ENCODE results near the gene MBD3L5. TPM values are rescaled to one million over a fixed set of nuclear protein-coding genes. Genes with fewer than 3 reads are reported as not detected.

The MBD3L5 gene
- total and polyA plus RNA-seq, 3 donors from 2014 or later = not detected

Other genes with a start within 250 kb of the MBD3L5 start
- 1 to 10 TPM; 1.4 to 5.0 TPM for gene ADGRE1, start 143.0 kb upstream of the MBD3L5 start, total RNA-seq
- gene ADGRE1, start 143.0 kb upstream of the MBD3L5 start, polyA plus RNA-seq (ENCODE audit: insufficient read depth, low read depth, low replicate concordance) = 1.5 TPM
- gene MBD3L2B, start 9.1 kb upstream of the MBD3L5 start, total RNA-seq = not detected
- not detected for gene MBD3L2B, start 9.1 kb upstream of the MBD3L5 start, polyA plus RNA-seq (ENCODE audit: insufficient read depth, low read depth, low replicate concordance)
- not detected for gene MBD3L4, start 9.6 kb downstream of the MBD3L5 start, total RNA-seq
- not detected for gene MBD3L4, start 9.6 kb downstream of the MBD3L5 start, polyA plus RNA-seq (ENCODE audit: insufficient read depth, low read depth, low replicate concordance)
- gene MBD3L2, start 18.7 kb downstream of the MBD3L5 start, total RNA-seq = not detected
- gene MBD3L2, start 18.7 kb downstream of the MBD3L5 start, polyA plus RNA-seq (ENCODE audit: insufficient read depth, low read depth, low replicate concordance) = not detected
- gene MBD3L3, start 28.1 kb downstream of the MBD3L5 start, total RNA-seq = 1 to 10 TPM; 2.2 to 2.6 TPM
- gene MBD3L3, start 28.1 kb downstream of the MBD3L5 start, polyA plus RNA-seq (ENCODE audit: insufficient read depth, low read depth, low replicate concordance) = not detected
- gene ZNF557, start 39.1 kb downstream of the MBD3L5 start, total RNA-seq = 10 to 100 TPM; 20.8 to 21.0 TPM
- 5.6 TPM for gene ZNF557, start 39.1 kb downstream of the MBD3L5 start, polyA plus RNA-seq (ENCODE audit: insufficient read depth, low read depth, low replicate concordance)

Measured in testis (tissue), 3 donors.